Fibroblast of gingiva (primary cell): ENCODE results near the gene CTBS.
A peak's percentile ranks its signal among the peaks of the same experiment; 100 is the strongest.
"Not testable (repeated sequence)": the region's sequence is repeated elsewhere in the genome, so short reads cannot be mapped to it uniquely, and the experiment has no call there.

Source experiments
- DNase-seq: peaks from one replicate; pipeline ENCODE4 v3.0.0-alpha.2; 2011; ENCODE audit warnings: low read depth

Gene CTBS

GRCh38 chr1:84584126-84584525, 9.9 kb upstream of the CTBS start:
- DNase-seq = no peak

GRCh38 chr1:84583648-84584047, 9.4 kb upstream of the CTBS start:
- no peak for DNase-seq

GRCh38 chr1:84582802-84583587, 8.8 kb upstream of the CTBS start:
- DNase-seq = peak; percentile 30

GRCh38 chr1:84581648-84582047, 7.4 kb upstream of the CTBS start:
- DNase-seq = no peak

GRCh38 chr1:84574936-84575335, 696 bp upstream of the CTBS start:
- no peak for DNase-seq

- no peak for DNase-seq
Observed at GRCh38 chr1:84573481-84573966, 716 bp downstream of the CTBS start.

- DNase-seq = no peak
Observed at GRCh38 chr1:84571150-84571535, 3.1 kb downstream of the CTBS start.

GRCh38 chr1:84570436-84571149, 3.6 kb downstream of the CTBS start:
- peak; percentile 36 for DNase-seq

- DNase-seq = no peak
Observed at GRCh38 chr1:84569216-84569615, 5.0 kb downstream of the CTBS start.

- DNase-seq = peak; percentile 30
Observed at GRCh38 chr1:84550826-84551225, 23.4 kb downstream of the CTBS start.

- no peak for DNase-seq
Observed at GRCh38 chr1:84541679-84542078, 32.6 kb downstream of the CTBS start.

GRCh38 chr1:84540759-84541158, 33.5 kb downstream of the CTBS start:
- peak; percentile 21 for DNase-seq

- DNase-seq = no peak
Observed at GRCh38 chr1:84539972-84540371, 34.3 kb downstream of the CTBS start.

GRCh38 chr1:84538599-84538998, 35.6 kb downstream of the CTBS start:
- no peak for DNase-seq

- DNase-seq = no peak
Observed at GRCh38 chr1:84525779-84526178, 48.5 kb downstream of the CTBS start.

GRCh38 chr1:84524590-84524989, 49.6 kb downstream of the CTBS start:
- no peak for DNase-seq

GRCh38 chr1:84510668-84511067, 63.6 kb downstream of the CTBS start:
- no peak for DNase-seq

- no peak for DNase-seq
Observed at GRCh38 chr1:84510165-84510564, 64.1 kb downstream of the CTBS start.

- no peak for DNase-seq
Observed at GRCh38 chr1:84509029-84509428, 65.2 kb downstream of the CTBS start.

GRCh38 chr1:84508510-84508909, 65.7 kb downstream of the CTBS start:
- no peak for DNase-seq

- not testable (repeated sequence) for DNase-seq
Observed at GRCh38 chr1:84507887-84508286, 66.4 kb downstream of the CTBS start.

GRCh38 chr1:84506729-84507453, 67.3 kb downstream of the CTBS start:
- no peak for DNase-seq
